ENCODE results near the gene SEMA3F.

Gene SEMA3F

DNA sequence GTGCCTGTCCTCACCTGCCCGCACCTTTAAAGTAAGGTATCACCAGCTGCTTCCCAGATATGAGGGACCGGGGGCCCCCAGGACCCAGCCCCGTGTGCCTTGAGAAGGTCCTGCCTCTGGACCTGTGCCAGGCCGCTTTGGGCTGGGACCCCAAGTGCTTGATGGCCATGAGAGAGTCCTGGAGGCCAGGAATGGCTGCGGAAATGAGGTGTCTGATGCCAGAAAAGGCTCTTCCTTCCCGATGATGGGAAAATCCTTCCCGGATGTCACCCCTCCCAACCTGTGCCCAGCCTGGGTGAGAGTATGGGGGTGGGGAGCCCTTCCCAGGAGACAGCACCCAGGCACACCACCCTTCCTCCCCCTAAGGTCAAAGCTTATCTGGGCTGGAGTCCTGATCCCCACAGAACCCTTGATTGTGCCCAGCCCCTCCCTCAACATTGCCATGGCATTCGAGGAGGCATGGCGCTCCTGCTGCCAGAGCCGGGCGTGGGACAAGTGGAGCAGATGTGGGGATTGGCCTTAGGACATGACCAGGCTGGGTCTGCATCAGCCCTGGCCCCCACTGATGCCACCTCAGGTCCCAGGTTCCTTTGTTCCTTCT is 14.2 kb downstream of the SEMA3F start:
- no peak for DNase-seq (ENCODE audit: low read depth in 3 of 3, low spot score in 1 of 3)

DNA sequence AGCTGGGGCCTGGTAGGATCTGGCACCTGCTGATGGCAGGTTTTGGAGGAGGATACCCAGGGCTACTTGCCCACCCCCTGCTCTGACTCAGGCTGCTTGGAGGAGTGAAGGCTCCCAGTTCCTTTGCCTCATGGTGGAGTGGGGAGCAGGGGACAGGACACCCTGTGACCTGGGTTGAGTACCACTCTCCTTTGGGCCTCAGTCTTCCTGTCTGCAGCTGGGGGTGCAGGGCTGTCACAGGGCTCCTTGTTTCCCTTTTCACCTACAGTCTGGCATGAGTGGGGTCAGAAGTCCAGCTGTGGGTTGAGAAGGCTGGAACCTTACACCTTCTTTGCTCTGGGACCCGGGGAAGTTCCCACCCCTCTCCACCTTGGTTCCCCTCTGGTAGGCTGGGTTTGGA is 14.7 kb downstream of the SEMA3F start:
- no peak for DNase-seq (ENCODE audit: low read depth in 3 of 3, low spot score in 1 of 3)

DNA sequence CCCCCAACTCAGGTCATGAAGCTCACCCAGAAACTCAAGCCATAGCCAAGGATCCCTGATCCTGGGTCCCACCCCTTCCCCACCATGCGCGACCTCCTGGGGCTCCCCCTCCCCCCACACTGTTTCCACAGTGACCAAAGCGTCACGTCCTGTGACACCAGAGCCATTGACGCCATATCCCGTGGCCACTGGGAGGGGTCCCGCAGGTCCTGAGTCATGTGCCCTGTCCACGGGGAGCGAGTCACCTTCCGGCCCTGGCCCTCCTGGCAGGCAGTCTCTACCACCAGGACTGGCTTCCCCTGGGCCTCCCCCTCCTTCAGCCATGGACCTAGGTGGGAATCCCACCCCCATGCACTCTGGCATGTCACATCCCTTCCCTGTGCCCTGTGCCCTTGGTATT is 15.6 kb downstream of the SEMA3F start:
- DNase-seq (ENCODE audit: low read depth in 3 of 3, low spot score in 1 of 3), result no peak

DNA sequence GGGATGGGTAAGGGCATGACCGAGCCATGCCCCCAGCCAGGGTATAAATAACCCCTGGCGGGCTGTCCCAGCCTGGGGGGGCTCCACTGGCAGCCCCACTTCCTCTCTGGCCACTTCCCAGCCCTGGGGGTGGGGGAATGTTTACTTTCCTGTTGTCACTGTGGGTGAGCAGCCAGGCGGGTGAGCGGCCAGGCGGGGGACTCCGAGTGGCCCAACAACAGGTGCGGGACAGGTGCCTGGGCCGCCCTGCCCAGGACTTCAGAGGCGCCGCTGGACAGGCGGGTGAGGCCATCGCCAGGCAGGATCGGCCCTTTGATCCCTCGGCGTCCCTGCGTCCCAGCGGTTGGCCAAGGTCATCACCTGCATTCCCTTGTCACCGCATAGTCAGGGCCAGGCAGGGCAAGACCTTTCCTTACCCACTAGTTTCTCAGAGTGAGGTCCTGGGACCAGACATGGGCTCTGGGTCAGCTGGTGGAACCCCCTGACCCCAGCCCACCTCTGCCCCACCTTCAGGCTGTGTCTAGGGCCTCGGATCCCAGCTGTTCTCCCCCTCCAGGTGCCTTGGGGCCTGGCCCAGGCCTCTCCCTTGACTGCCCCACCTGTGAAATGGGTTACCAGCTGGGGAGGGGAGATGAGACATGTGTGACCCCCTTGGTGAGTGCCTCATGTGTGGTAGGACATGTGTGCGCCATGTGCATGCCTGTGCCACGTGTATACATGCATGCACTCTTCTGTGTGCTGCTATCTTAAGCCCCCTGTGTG is 16.6 kb downstream of the SEMA3F start:
- no peak for DNase-seq (ENCODE audit: low read depth in 3 of 3, low spot score in 1 of 3)

- DNase-seq (ENCODE audit: low read depth in 3 of 3, low spot score in 1 of 3), result no peak
Observed at GRCh38 chr3:50172626-50173220, 17.6 kb downstream of the SEMA3F start.

GRCh38 chr3:50173685-50174516 is 18.8 kb downstream of the SEMA3F start:
- no peak for DNase-seq (ENCODE audit: low read depth in 3 of 3, low spot score in 1 of 3)

- DNase-seq (ENCODE audit: low read depth in 3 of 3, low spot score in 1 of 3), result no peak
Observed at GRCh38 chr3:50174517-50174895, 19.4 kb downstream of the SEMA3F start.

- DNase-seq (ENCODE audit: low read depth in 3 of 3, low spot score in 1 of 3), result no peak
Observed at GRCh38 chr3:50174947-50175524, 19.9 kb downstream of the SEMA3F start.

DNA sequence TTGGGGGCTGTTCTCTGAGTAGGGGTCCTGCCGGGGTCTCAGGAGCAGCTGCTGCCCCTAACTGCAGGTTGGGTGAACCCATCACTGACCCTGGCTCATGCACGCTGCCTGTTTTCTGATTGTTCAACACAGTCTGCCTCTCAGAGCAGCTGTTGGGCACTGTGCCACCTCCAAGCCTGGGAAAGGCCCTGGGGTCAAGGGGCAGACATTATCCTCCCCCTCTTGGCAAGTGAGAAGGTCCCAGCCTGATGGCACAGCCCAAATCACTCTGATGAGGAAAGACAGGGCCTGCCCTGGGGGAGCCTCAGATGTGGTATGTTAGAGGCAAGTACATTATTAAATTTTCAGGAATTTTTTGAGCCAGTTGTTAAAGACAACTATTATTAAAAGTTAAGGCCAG is 22.2 kb downstream of the SEMA3F start:
- DNase-seq (ENCODE audit: low read depth in 3 of 3, low spot score in 1 of 3), result no peak

GRCh38 chr3:50179710-50180109 is 24.6 kb downstream of the SEMA3F start:
- no peak for DNase-seq (ENCODE audit: low read depth in 3 of 3, low spot score in 1 of 3)

DNA sequence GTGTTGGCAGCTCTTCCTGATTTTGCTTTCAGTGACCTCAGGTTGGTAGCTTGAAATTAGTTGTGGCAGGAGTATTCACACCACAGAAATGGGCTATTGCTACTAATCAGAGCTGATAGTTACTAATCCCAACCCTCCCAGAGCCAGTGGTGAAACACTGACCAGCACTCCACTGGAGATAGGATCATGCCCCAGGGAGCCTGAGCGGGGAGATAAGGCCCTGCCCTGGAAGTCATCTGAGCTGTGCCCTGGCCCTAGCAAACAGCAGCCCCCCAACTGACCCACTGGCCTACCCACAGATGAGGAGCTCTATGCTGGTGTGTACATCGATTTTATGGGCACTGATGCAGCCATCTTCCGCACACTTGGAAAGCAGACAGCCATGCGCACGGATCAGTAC is 26.9 kb downstream of the SEMA3F start:
- DNase-seq (ENCODE audit: low read depth in 3 of 3, low spot score in 1 of 3), result no peak

DNA sequence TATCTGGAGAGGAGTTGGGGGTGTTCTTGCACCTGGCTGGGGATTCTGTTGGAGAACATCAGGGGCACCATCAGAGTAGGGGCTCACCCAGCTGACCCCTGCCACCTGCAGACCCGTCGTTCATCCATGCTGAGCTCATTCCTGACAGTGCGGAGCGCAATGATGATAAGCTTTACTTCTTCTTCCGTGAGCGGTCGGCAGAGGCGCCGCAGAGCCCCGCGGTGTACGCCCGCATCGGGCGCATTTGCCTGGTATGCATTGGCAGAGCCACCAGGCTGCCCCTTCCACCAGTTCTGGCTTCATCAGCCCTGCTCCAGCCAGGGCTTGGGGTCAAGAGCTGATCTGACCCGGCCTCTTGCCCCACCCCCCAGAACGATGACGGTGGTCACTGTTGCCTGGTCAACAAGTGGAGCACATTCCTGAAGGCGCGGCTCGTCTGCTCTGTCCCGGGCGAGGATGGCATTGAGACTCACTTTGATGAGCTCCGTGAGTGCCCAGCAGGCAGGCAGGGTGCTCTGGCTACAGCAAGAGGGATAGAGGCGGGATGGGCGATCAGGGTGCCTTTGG is 27.5 kb downstream of the SEMA3F start:
- DNase-seq (ENCODE audit: low read depth in 3 of 3, low spot score in 1 of 3), result no peak

DNA sequence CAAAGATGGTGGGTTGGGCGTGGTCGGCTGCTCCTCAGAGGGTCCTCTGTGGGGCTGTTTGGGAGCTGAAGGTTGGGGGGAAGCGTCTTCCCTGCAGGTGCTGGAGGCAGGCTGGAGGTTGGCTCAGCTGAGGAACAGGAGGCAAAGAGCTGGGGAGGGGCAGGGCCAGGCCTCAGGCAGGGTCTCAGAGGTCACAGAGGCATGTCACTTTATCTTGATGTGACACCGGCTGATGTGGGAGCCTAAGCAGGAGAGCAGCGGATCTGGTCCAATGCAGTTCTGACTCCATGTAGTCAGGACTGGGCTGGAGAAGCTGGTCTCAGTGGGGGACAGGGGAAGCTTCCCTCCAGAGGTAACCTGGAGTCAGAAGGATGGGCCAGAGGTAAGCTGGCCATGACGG is 28.6 kb downstream of the SEMA3F start:
- no peak for DNase-seq (ENCODE audit: low read depth in 3 of 3, low spot score in 1 of 3)

DNA sequence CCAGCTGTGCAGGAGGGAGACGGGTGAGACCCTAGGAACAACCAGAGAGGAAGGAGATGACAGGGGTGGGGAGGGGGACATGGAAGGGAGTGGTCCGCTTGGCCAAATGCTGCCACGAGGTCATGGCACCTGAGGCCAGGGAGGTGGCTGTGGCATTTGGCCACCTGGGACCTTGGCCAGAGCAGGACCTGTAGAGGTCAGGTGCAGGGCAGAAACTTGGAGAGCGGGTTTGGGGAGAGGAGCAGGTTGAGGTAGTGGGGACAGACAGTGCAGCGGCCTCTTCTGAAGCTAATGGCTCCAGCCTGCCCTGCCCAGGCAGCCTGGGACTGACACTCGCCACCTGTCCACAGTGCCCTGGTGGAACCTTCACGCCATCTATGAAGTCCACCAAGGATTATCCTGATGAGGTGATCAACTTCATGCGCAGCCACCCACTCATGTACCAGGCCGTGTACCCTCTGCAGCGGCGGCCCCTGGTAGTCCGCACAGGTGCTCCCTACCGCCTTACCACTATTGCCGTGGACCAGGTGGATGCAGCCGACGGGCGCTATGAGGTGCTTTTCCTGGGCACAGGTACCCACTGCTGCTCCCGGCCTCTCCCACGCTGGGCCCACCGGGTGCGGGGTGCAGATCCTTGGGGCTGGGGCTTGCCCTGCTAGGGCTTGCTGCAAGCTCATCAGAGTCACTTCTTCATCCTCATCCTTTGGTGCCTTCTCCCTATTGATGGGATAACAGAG is 29.3 kb downstream of the SEMA3F start:
- no peak for DNase-seq (ENCODE audit: low read depth in 3 of 3, low spot score in 1 of 3)

DNA sequence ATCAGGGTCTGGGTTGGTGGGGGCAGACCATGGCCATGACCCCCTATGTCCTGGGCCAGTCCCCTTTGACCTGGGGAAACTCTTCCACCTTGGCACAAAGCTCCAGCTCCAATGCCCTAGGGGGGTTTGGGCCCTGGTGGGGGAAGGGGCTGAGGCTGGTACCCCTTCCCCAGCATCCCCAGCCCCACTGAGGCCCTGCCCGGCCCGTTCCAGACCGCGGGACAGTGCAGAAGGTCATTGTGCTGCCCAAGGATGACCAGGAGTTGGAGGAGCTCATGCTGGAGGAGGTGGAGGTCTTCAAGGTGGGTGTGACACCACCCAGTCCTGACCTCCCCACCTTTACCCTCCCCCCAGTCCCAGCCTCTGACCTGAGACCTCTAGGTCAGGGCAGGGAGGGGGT is 30.1 kb downstream of the SEMA3F start:
- no peak for DNase-seq (ENCODE audit: low read depth in 3 of 3, low spot score in 1 of 3)

GRCh38 chr3:50186096-50186495 is 31.0 kb downstream of the SEMA3F start:
- DNase-seq (ENCODE audit: low read depth in 3 of 3, low spot score in 1 of 3), result no peak

GRCh38 chr3:50187750-50188149 is 32.6 kb downstream of the SEMA3F start:
- DNase-seq (ENCODE audit: low read depth in 3 of 3, low spot score in 1 of 3), result no peak

DNA sequence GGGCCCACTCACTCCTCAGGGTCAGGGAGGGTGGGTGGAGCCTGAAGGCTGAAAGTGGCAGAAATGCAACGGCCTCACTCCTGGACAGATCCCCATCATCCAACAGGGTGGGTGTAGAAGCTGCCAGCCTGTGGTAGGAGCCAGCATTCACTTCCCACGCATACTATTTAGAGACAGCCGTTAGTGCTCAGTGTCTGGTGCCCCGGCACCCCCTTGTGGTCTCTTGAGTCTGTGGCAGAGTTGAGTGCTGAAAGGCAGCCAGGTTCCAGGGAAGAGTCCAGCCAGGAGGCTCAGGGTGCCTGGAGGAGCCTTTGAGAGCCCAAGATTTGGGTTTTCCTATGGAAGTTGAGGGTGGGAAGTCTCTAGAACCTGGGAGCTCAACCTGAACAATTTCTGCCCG is 34.1 kb downstream of the SEMA3F start:
- DNase-seq (ENCODE audit: low read depth in 3 of 3, low spot score in 1 of 3), result no peak

- no peak for DNase-seq (ENCODE audit: low read depth in 3 of 3, low spot score in 1 of 3)
Observed at GRCh38 chr3:50189989-50190388, 34.9 kb downstream of the SEMA3F start.

- DNase-seq (ENCODE audit: low read depth in 3 of 3, low spot score in 1 of 3), result no peak
Observed at GRCh38 chr3:50190936-50191660, 36.0 kb downstream of the SEMA3F start, which contains the start of gene GNAT1. TSS of gene GNAT1 (plus strand) at chr3:50191610. CDS start at chr3:50191726, 116 bp downstream.
